ENCODE results near the gene ARHGEF7.

Gene ARHGEF7

GRCh38 chr13:111315347-111315995, 200.4 kb downstream of the ARHGEF7 start:
- no peak for TF ChIP-seq CTCF (conservative IDR thresholded peaks at IDR 0.05; ENCODE audit: control insufficient read depth, insufficient read depth, low read depth, low read length)
- no peak for DNase-seq (ENCODE audit: low read depth)
- H3K4me3 ChIP-seq (ENCODE audit: control insufficient read depth, low read depth, low read length), result no peak overlapping the region

DNA sequence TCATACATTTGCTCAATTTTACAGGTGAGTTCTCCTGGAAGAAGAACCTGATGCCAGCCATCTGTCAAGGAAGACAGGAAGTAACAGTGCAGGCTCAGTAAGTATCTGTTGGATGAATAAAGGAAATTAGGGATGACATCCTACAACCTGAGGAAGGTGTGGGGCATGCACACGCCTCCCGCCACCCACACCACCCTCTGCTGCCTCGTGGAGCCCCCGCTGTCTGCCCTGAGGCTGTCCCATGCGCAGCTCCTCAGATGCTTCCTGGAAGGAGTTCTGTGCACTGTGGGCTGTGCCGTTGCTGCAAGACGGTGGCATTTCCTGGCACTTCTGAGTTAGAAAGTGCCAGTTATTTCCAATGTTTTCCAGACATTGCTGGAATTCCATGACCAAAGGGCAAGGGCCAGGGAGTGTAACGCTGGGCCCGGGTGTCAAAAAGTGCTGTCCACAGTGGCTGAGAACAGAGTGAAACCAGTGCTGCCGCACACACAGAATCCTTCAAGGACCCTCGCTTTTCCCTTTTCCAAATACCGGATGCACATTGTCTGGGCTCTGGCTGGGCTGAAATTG, 201.1 kb downstream of the ARHGEF7 start:
- DNase-seq (ENCODE audit: low read depth), result no peak
- no peak for TF ChIP-seq CTCF (conservative IDR thresholded peaks at IDR 0.05; ENCODE audit: control insufficient read depth, insufficient read depth, low read depth, low read length)
- no peak overlapping the region for H3K4me3 ChIP-seq (ENCODE audit: control insufficient read depth, low read depth, low read length)

- DNase-seq (ENCODE audit: low read depth), result no peak
- H3K4me3 ChIP-seq (ENCODE audit: control insufficient read depth, low read depth, low read length), result no peak overlapping the region
- TF ChIP-seq CTCF (conservative IDR thresholded peaks at IDR 0.05; ENCODE audit: control insufficient read depth, insufficient read depth, low read depth, low read length), result no peak
These were observed 202.0 kb downstream of the ARHGEF7 start for GRCh38 chr13:111317042-111317550.

GRCh38 chr13:111317571-111318345, 202.6 kb downstream of the ARHGEF7 start:
- no peak for DNase-seq (ENCODE audit: low read depth)
- TF ChIP-seq CTCF (conservative IDR thresholded peaks at IDR 0.05; ENCODE audit: control insufficient read depth, insufficient read depth, low read depth, low read length), result no peak
- no peak overlapping the region for H3K4me3 ChIP-seq (ENCODE audit: control insufficient read depth, low read depth, low read length)

- no peak overlapping the region for H3K4me3 ChIP-seq (ENCODE audit: control insufficient read depth, low read depth, low read length)
- no peak for TF ChIP-seq CTCF (conservative IDR thresholded peaks at IDR 0.05; ENCODE audit: control insufficient read depth, insufficient read depth, low read depth, low read length)
- no peak for DNase-seq (ENCODE audit: low read depth)
These were observed 203.3 kb downstream of the ARHGEF7 start for GRCh38 chr13:111318386-111318785.

GRCh38 chr13:111319521-111319920, 204.4 kb downstream of the ARHGEF7 start:
- DNase-seq (ENCODE audit: low read depth), result no peak
- TF ChIP-seq CTCF (conservative IDR thresholded peaks at IDR 0.05; ENCODE audit: control insufficient read depth, insufficient read depth, low read depth, low read length), result no peak

More at GRCh38 chr13:111319521-111319920, 204.4 kb downstream of the ARHGEF7 start:
- H3K4me3 ChIP-seq (ENCODE audit: control insufficient read depth, low read depth, low read length), result no peak overlapping the region
